Measurements from ENCODE around the gene TALDO1. TPM values are rescaled to one million over a fixed set of nuclear protein-coding genes. Genes with fewer than 3 reads are reported as not detected.
A peak's percentile ranks its signal among the peaks of the same experiment; 100 is the strongest.

Gene TALDO1
- total RNA-seq, 2 donors from 2014 or later, result 152 to 155 TPM

DNA sequence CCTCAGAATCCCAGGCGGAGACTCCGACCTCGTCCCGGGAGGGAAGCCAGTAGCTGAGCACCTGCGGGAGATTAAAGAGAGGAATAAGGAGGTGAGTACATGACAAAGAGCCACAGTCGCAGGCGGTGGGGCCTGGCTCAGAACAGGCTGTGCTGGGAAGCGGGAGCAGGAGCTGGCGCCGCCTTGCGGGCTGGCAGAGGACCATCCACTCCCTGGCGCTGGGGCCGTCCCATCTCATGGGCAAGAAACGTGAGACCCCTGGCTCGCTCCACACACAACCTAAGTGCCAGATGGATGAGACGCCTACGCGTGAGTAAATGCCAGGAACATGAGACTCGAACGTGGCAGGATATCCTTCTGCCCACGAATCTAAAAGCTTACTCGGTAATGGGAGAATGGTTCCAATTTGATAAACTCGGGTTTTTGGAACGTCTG, 36.3 kb downstream of the TALDO1 start:
- Mint-ChIP-seq H3K9me3 (no peaks in the 10 kb centered on the region), H3K4me3 (no peak overlapping the region), H3K4me1 (ENCODE audit: low read depth) (no peaks in the 10 kb centered on the region), H3K27me3 (ENCODE audit: low read depth) (no peaks in the 10 kb centered on the region), H3K27ac (no peak overlapping the region), H3K36me3 (ENCODE audit: insufficient read depth in 2 of 2) (peaks cover 0 to 6% of the 10 kb centered on the region in 2 donors)
- ATAC-seq (replicated peaks in 1 of 2), result peak in 1 of 2 donors; percentile 57
- peak in 1 of 2 donors; percentile 36 for DNase-seq

DNA sequence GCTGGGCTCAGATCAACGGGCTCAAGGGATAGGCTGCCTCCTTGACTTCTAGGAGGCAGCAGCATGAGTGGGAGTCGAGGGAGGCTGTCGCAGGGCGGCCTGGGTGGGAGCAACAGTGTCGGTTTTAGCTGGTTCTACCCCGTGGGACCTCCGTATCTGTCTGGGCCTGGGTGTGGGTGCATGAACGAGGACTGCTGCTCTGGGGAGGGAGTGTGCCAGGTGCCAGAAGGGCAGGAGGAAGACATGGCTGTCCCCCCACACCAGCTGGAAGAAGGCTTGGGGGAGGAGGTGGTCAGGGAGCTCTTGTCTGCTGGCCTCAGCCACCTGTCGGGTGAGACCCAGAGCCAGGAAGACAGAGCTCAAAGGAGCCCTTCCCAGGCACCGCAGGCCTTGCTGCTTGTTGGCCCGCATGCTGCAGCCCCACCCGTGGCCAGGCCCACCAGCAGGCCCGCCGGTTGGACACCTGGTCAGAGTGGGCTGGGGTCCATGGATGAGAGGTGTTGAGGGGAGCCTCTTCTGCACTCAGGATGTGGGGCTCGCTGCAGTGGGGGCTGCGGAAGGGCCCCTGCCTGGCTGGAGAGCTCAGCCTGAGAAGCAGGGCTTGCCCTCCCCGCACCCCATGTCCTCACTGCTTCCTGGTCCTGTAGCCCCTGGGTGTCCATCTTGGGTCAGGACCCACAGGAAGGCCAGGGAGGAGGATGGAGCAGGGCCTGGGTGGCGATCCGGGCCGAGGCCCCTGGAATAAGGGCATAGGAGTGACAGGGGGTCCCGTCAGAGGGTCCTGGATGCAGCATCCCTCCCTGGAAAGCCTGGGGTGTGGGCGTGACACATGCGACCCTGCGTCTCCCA, 39.2 kb downstream of the TALDO1 start:
- no peak overlapping the region for H3K27ac Mint-ChIP-seq
- DNase-seq (no peak), ATAC-seq (replicated peaks in 1 of 2) (no peak)
- H3K4me3 Mint-ChIP-seq, result no peak overlapping the region
- H3K4me1 Mint-ChIP-seq (ENCODE audit: low read depth), result no peaks in the 10 kb centered on the region
- H3K9me3 Mint-ChIP-seq, result no peaks in the 10 kb centered on the region
- no peaks in the 10 kb centered on the region for H3K27me3 Mint-ChIP-seq (ENCODE audit: low read depth)
- H3K36me3 Mint-ChIP-seq (ENCODE audit: insufficient read depth in 2 of 2), result peaks cover 0 to 8% of the 10 kb centered on the region in 2 donors

DNA sequence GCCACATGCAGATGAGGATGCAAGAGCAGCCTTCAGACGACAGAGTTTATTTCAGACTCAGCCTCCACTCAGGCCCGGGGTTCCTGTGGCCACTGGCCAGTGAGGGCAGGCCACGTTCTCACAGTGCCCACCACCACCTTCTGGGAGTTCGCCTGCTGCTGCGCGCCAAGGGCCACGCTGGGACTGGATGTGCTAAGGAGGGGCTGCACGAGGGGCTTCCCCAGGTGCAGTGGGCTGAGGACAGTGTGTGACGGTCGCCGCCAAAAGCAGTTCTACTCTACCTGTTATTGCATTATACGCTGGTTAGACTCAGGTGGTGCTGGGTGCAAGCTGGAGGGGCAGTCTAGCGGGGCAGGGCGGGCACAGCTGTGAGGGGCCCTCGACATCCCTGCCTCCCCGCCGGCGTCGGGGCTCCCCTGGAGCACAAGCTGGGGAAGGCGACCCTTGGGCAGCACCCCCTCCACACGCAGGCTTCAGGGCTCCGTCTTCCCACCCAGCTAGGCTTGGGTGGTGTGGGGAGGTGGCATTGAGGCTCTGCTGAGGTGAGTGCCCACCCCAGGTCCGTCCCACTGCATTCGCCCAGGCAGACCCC, 39.9 kb downstream of the TALDO1 start:
- Mint-ChIP-seq H3K27ac (no peak overlapping the region), H3K9me3 (no peaks in the 10 kb centered on the region), H3K36me3 (ENCODE audit: insufficient read depth in 2 of 2) (peaks cover 0 to 8% of the 10 kb centered on the region in 2 donors), H3K4me3 (no peak overlapping the region), H3K27me3 (ENCODE audit: low read depth) (no peaks in the 10 kb centered on the region), H3K4me1 (ENCODE audit: low read depth) (no peaks in the 10 kb centered on the region)
- no peak for ATAC-seq (replicated peaks in 1 of 2)
- DNase-seq, result no peak

DNA sequence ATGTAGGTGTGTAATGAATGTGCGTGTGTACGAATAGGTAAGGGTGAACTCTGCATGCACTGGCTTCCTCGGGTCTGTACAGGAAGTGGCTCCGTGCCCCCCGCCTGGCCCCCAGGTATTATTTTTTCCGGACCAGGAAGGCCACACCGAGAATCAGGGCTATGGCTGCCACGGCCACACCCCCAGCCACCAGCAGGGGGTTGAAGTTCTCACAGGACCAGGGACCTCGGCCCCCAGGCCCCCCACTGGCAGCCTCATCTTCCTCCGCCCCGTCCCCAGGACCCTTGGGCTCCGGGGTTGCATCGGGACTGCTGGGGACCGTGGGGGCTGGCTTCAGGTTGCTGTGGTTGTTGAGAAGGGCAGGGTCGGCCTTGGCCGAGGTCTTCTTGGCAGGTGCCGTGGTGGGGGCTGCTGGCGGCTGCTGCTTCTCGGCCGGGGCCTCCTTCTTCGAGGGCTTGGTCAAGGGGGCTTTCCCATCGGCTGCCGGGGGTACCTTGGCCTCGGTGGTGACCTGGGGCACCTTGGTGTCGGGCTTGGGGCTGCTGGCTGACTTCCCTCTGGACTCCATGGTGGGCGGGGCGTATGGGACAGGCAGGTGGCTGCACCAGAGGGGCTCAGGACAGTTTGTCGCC, 40.9 kb downstream of the TALDO1 start:
- no peak overlapping the region for H3K4me3 Mint-ChIP-seq
- H3K27ac Mint-ChIP-seq, result no peak overlapping the region
- H3K27me3 Mint-ChIP-seq (ENCODE audit: low read depth), result no peaks in the 10 kb centered on the region
- DNase-seq (no peak), ATAC-seq (replicated peaks in 1 of 2) (no peak)
- peaks cover 0 to 8% of the 10 kb centered on the region in 2 donors for H3K36me3 Mint-ChIP-seq (ENCODE audit: insufficient read depth in 2 of 2)
- H3K4me1 Mint-ChIP-seq (ENCODE audit: low read depth), result no peaks in the 10 kb centered on the region
- H3K9me3 Mint-ChIP-seq, result no peaks in the 10 kb centered on the region

DNA sequence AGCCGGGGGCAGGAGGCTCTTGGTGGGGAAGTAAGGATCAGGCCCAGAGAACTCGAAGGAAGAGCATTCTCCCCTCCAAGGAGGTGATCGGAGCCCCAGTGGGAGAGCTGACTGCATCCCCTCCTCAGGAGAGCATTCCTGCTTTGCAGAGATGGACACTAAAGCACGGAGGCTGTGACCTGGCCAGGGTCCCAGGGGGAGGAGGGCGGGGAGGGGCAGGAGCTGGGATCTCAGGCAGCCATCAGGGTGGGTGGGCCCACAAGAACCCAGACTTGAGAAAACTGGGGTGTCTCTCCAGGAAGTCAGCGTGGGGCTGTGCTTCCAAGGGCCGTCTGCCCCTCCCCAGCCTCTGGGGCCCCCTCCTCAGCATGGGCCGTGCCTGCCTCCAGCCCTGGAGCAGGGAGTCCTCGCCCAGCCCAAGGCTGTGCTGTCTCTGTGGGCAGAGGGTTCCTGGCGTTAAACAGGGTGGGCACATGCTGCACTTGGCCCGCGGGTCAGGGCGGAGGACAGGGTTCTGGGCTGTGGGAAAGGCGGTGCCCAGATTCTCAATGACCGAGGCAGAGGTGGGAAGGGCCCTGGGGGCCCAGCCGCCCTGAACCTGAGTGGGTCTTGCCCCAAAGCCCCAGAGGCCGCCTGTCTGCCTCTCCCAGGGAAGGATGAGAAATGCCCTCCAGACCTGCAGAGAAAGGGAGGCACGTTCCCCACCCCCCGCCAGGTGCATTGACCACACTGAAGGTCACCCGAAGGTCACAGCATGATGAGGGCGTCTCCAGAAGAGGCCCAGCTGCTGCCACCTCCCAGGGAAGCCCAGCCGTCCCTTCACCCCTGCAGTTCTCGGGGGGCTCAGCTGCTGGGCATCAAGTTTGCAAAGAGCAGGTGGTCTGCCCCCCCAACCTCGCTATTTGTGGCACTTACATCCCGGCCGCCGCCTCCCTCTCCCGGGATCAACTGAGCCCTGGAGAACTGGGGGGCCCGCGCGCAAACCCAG, 42.0 kb downstream of the TALDO1 start:
- Mint-ChIP-seq H3K4me1 (ENCODE audit: low read depth) (no peaks in the 10 kb centered on the region), H3K27ac (no peak overlapping the region), H3K4me3 (peak overlapping the region; percentile 29 to 56), H3K27me3 (ENCODE audit: low read depth) (no peaks in the 10 kb centered on the region), H3K9me3 (no peaks in the 10 kb centered on the region), H3K36me3 (ENCODE audit: insufficient read depth in 2 of 2) (peaks cover 0 to 1% of the 10 kb centered on the region in 2 donors)
- ATAC-seq (replicated peaks in 1 of 2) (no peak), DNase-seq (no peak)

DNA sequence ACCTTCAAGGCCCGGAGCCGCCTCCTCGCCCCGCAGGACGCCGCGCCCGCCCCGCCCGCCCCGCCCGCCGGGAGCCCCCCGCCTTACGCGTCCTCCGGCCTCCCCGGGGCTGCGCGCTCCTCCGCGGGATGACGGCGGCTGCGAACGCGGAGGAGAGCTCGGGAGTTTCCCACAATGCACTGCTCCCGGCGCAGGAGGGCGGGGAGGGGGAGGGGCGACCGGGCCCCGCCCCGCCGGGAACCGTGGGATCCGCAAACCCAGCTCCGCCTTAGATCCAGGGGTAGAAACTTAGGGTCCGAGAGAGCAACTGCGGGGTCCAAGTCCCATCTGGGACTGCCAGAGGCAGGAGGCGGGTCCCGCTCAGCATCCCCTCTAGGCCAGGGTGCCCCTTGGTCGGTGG, 42.7 kb downstream of the TALDO1 start, which contains the start of gene CEND1:
Gene CEND1 (minus strand): TSS at position 148 of the 400 bp plus-strand sequence. CDS start 1,514 bp downstream, outside the sequence.
- DNase-seq, result peak; percentile 52 to 63
- H3K4me1 Mint-ChIP-seq (ENCODE audit: low read depth), result no peaks in the 10 kb centered on the region
- H3K4me3 Mint-ChIP-seq, result peak within 1 kb of the TSS; percentile 36 to 56
- no peaks in the 10 kb centered on the region for H3K27me3 Mint-ChIP-seq (ENCODE audit: low read depth)
- peak; percentile 54 to 66 for ATAC-seq (replicated peaks in 1 of 2)
- no peaks in the 10 kb centered on the region for H3K9me3 Mint-ChIP-seq
- H3K27ac Mint-ChIP-seq, result no peak within 1 kb of the TSS
- H3K36me3 Mint-ChIP-seq (ENCODE audit: insufficient read depth in 2 of 2), result peaks cover 0 to 1% of the 10 kb centered on the region in 2 donors

DNA sequence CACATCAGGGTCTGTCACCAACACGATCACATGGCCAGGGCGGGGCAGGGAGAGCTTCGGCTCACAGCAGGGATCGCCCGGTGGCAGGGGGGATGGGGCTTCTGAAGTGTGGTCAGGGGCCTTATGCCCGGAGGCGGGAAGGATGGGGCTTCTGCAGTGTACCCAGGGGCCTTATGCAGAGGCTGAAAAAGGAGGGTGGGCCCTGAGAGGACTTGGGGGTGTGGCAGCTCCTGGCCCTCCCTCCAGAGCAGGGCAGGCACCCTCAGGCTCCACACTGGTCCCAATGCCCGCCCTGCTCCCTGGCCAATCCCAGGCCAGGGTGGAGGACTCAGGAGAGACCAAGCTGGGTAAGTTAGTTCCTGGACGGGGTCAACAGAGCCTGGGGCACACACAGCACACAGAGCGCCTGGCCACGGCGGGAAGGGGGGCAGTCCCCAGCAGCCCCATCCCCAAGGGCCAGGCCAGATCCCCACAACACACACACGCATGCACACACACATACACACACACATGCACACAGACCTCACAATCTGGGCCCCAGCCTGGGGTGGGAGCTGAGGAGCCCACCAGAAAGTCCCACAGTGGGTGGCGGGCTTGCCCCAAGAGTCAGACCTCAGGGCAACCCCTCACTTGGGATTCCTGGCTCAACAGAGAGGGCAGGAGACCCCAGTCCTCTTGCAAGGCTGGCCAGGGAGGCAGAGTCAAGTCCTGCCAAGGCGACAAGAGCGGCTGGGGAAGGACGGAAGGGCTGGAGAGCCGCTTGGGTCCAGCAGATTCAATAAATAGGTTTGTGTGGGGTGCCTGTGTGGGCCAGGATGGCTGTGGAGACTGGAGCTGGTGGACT, 43.7 kb downstream of the TALDO1 start:
- Mint-ChIP-seq H3K4me1 (ENCODE audit: low read depth) (peaks cover 2% of the 10 kb centered on the region), H3K27ac (no peak overlapping the region), H3K27me3 (ENCODE audit: low read depth) (no peaks in the 10 kb centered on the region), H3K4me3 (no peak overlapping the region), H3K9me3 (no peaks in the 10 kb centered on the region), H3K36me3 (ENCODE audit: insufficient read depth in 2 of 2) (peaks cover 0 to 1% of the 10 kb centered on the region in 2 donors)
- ATAC-seq (replicated peaks in 1 of 2) (no peak), DNase-seq (no peak)

DNA sequence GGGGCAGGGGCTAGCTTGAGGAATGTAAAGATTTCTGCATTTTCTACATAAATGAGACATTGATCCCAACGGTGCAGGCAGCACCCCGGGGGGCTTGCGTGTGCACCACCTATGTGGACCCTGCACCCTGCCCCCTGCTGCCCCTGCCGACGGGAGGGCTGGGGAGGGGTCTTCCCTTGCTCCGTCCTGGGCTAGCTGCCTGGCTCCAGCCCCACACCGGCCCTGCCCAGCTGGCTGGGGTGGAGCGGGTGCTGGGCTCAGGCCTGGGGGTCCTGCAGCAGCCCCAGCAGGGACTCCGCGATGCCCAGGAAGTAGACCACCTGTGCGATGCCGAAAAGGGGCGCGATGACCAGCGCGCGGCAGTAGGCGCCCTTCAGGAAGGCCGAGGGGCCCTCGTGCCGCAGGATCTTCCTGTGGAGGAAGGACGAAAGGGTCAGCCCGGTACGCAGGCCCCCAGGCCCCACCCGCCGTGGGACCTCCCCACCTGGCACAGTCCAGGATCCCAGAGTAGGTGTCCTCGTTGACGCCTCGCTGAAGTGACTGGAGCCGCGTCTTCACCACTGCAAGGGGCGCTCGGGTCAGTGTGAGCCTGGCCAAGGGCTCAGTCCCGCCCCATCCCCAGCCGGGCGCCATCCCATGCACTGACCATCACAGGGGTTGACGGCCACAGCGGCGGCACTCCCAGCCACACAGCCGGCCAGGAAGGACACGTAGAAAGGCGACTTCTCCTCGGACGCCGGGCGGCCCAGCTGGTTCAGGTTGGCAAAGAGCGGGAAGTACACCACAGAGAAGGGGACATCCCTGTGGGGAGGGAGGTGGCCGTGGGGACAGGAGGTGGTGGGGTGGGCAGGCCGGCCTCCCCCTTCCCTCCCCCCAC, 44.6 kb downstream of the TALDO1 start:
- H3K27me3 Mint-ChIP-seq (ENCODE audit: low read depth), result no peaks in the 10 kb centered on the region
- DNase-seq (no peak), ATAC-seq (replicated peaks in 1 of 2) (no peak)
- no peak overlapping the region for H3K27ac Mint-ChIP-seq
- H3K4me3 Mint-ChIP-seq, result no peak overlapping the region
- H3K9me3 Mint-ChIP-seq, result no peaks in the 10 kb centered on the region
- peaks cover 0 to 1% of the 10 kb centered on the region in 2 donors for H3K36me3 Mint-ChIP-seq (ENCODE audit: insufficient read depth in 2 of 2)
- H3K4me1 Mint-ChIP-seq (ENCODE audit: low read depth), result peaks cover 12% of the 10 kb centered on the region

DNA sequence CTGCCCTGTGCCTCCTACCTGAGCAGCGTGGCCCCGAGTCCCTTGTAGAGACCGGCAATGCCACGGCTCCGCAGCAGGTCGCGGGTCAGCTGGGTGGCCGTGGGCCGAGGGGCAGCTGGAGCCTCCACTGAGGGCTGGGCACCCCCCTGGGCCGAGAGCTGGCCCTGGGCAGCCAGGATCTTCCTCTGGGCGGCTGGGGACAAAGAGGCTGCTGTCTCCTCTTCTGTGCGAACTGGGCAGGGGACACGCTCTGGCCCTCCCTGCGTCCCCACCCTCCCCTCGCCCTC, 45.2 kb downstream of the TALDO1 start:
- DNase-seq, result no peak
- no peak overlapping the region for H3K27ac Mint-ChIP-seq
- no peak overlapping the region for H3K4me3 Mint-ChIP-seq
- H3K36me3 Mint-ChIP-seq (ENCODE audit: insufficient read depth in 2 of 2), result peaks cover 0 to 1% of the 10 kb centered on the region in 2 donors
- no peaks in the 10 kb centered on the region for H3K9me3 Mint-ChIP-seq
- no peaks in the 10 kb centered on the region for H3K27me3 Mint-ChIP-seq (ENCODE audit: low read depth)
- H3K4me1 Mint-ChIP-seq (ENCODE audit: low read depth), result peaks cover 17% of the 10 kb centered on the region
- ATAC-seq (replicated peaks in 1 of 2), result no peak

DNA sequence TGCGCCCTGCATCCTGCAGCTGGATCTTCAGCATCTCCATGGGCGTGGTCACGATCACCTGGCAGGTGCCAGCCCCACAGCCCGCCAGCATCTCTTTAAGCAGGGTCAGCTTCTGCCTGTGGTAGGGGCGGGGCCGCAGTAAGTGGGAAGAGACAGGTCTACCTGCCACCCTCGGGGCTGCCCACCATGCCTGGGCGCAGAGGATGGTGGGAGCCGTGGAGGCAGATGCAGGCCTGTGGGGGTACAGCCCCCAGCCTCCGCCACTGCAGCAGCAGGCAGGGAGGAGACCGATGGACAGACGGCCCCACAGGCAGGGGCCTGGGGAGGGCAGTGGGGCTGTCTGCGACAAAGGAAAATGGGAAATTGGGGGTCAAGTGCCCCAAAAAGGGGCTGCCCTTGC, 45.6 kb downstream of the TALDO1 start:
- H3K4me3 Mint-ChIP-seq, result no peak overlapping the region
- no peaks in the 10 kb centered on the region for H3K9me3 Mint-ChIP-seq
- peaks cover 0 to 1% of the 10 kb centered on the region in 2 donors for H3K36me3 Mint-ChIP-seq (ENCODE audit: insufficient read depth in 2 of 2)
- no peak overlapping the region for H3K27ac Mint-ChIP-seq
- ATAC-seq (replicated peaks in 1 of 2), result no peak
- no peaks in the 10 kb centered on the region for H3K27me3 Mint-ChIP-seq (ENCODE audit: low read depth)
- H3K4me1 Mint-ChIP-seq (ENCODE audit: low read depth), result peaks cover 17% of the 10 kb centered on the region
- DNase-seq, result no peak

DNA sequence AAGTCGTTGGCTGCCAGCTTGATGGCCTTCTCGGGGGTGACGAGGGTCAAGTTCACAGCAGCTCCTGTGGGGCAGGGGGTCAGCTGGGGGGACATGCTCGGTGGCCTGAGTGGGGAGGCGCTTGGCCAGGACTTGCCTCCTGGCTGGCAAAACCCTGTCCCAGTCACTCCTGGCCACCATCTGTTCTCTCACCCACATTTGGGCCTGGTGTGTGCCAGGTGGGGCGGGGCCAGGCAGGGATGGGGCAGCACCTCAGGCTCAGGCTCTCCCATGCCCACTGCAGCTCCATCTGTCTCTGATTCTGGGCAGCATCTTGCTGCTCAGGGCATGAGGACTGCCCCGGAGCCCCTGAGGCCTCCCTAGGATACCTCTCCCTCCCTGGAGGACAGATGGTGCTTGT, 46.3 kb downstream of the TALDO1 start:
- Mint-ChIP-seq H3K36me3 (ENCODE audit: insufficient read depth in 2 of 2) (peaks cover 0 to 1% of the 10 kb centered on the region in 2 donors), H3K4me3 (peak overlapping the region in 1 of 2 donors; percentile 20), H3K9me3 (no peaks in the 10 kb centered on the region), H3K27ac (no peak overlapping the region), H3K4me1 (ENCODE audit: low read depth) (peaks cover 17% of the 10 kb centered on the region), H3K27me3 (ENCODE audit: low read depth) (no peaks in the 10 kb centered on the region)
- DNase-seq (no peak), ATAC-seq (replicated peaks in 1 of 2) (no peak)

Measured in activated T-cell treated with anti-CD3 and anti-CD28 coated beads, Interleukin-2, amount 50 U/mL, for 72 hours (primary cell).